ENCODE measurements around the gene HS3ST2.

- TF ChIP-seq, protein P1, sequence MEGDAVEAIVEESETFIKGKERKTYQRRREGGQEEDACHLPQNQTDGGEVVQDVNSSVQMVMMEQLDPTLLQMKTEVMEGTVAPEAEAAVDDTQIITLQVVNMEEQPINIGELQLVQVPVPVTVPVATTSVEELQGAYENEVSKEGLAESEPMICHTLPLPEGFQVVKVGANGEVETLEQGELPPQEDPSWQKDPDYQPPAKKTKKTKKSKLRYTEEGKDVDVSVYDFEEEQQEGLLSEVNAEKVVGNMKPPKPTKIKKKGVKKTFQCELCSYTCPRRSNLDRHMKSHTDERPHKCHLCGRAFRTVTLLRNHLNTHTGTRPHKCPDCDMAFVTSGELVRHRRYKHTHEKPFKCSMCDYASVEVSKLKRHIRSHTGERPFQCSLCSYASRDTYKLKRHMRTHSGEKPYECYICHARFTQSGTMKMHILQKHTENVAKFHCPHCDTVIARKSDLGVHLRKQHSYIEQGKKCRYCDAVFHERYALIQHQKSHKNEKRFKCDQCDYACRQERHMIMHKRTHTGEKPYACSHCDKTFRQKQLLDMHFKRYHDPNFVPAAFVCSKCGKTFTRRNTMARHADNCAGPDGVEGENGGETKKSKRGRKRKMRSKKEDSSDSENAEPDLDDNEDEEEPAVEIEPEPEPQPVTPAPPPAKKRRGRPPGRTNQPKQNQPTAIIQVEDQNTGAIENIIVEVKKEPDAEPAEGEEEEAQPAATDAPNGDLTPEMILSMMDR (IDR thresholded peaks at IDR 0.05) = no peak
- TF ChIP-seq POLR2A (IDR thresholded peaks at IDR 0.05) (no peak), EP300 (IDR thresholded peaks at IDR 0.05) (no peak)
Measured at GRCh38 chr16:22888791-22889190, 74.8 kb downstream of the HS3ST2 start.
